Trophoblast cell (in vitro differentiated cells and primary cell): ENCODE measurements around the gene PCSK6.

ENCODE experiments used
- DNase-seq, 2 donors: peaks; one replicate each; pipeline ENCODE4 v3.0.0-alpha.2; 2016
- H2AFZ ChIP-seq: 2 replicates; pipeline ENCODE4 v1.6.1; 2013; ENCODE audit warnings: low read length, moderate library complexity, mild to moderate bottlenecking; ENCODE audit not compliant: insufficient read depth, poor library complexity
- H2AK5ac ChIP-seq: 2 replicates; pipeline ENCODE4 v1.6.1; 2013; ENCODE audit warnings: mild to moderate bottlenecking, low read length
- H2BK120ac ChIP-seq: 2 replicates; pipeline ENCODE4 v1.6.1; 2013; ENCODE audit warnings: low read length, mild to moderate bottlenecking, moderate library complexity; ENCODE audit not compliant: insufficient read depth, poor library complexity
- H2BK12ac ChIP-seq: 2 replicates; pipeline ENCODE4 v1.6.1; 2013; ENCODE audit warnings: mild to moderate bottlenecking, low read length, moderate library complexity
- H2BK5ac ChIP-seq: 2 replicates; pipeline ENCODE4 v1.6.1; 2013; ENCODE audit warnings: low read length, low read depth, moderate library complexity, mild to moderate bottlenecking; ENCODE audit not compliant: poor library complexity
- H3K14ac ChIP-seq: 2 replicates; pipeline ENCODE4 v1.6.1; 2013; ENCODE audit warnings: mild to moderate bottlenecking, low read length
- H3K18ac ChIP-seq: 2 replicates; pipeline ENCODE4 v1.6.1; 2013; ENCODE audit warnings: mild to moderate bottlenecking, low read length
- H3K23ac ChIP-seq: 2 replicates; pipeline ENCODE4 v1.6.1; 2013; ENCODE audit warnings: low read length
- H3K27ac ChIP-seq: 2 replicates; pipeline ENCODE4 v1.5.1; 2013; ENCODE audit warnings: low read depth, mild to moderate bottlenecking, inconsistent platforms, low read length, moderate library complexity
- H3K27me3 ChIP-seq: 2 replicates; pipeline ENCODE4 v1.6.1; 2013; ENCODE audit warnings: inconsistent platforms, mild to moderate bottlenecking, low read length, moderate library complexity; ENCODE audit not compliant: insufficient read depth
- H3K36me3 ChIP-seq, 2 experiments: 1 replicate in 1 of 2; 2 replicates in 1 of 2; pipeline ENCODE4 v1.6.1; 2013; ENCODE audit warnings: low read length in 2 of 2, mild to moderate bottlenecking in 2 of 2, moderate library complexity in 1 of 2; ENCODE audit not compliant: insufficient read depth in 2 of 2, control insufficient read depth in 1 of 2
- H3K4ac ChIP-seq: 2 replicates; pipeline ENCODE4 v1.6.1; 2013; ENCODE audit warnings: low read depth, mild to moderate bottlenecking, low read length, moderate library complexity
- H3K4me1 ChIP-seq, 2 experiments: 1 replicate in 1 of 2; 2 replicates in 1 of 2; pipeline ENCODE4 v1.6.1; 2013; ENCODE audit warnings: low read length in 2 of 2, mild to moderate bottlenecking in 2 of 2, moderate library complexity in 1 of 2; ENCODE audit not compliant: insufficient read depth in 2 of 2, control insufficient read depth in 1 of 2
- H3K4me2 ChIP-seq: 2 replicates; pipeline ENCODE4 v1.6.1; 2013; ENCODE audit warnings: inconsistent platforms, mild to moderate bottlenecking, low read length, moderate library complexity
- H3K4me3 ChIP-seq: 2 replicates; pipeline ENCODE4 v1.5.1; 2013; ENCODE audit warnings: mild to moderate bottlenecking, low read depth, low read length, inconsistent platforms
- H3K79me1 ChIP-seq: one replicate; pipeline ENCODE4 v1.6.1; 2013; ENCODE audit warnings: low read length
- H3K79me2 ChIP-seq: 2 replicates; pipeline ENCODE4 v1.6.1; 2013; ENCODE audit warnings: low read length, mild to moderate bottlenecking; ENCODE audit not compliant: control insufficient read depth, insufficient read depth, poor library complexity
- H3K9ac ChIP-seq: 2 replicates; pipeline ENCODE4 v1.6.1; 2013; ENCODE audit warnings: mild to moderate bottlenecking, low read length
- H3K9me3 ChIP-seq: 2 replicates; pipeline ENCODE4 v1.6.1; 2013; ENCODE audit warnings: low read depth, mild to moderate bottlenecking, control low read depth, inconsistent platforms, low read length; ENCODE audit not compliant: insufficient read depth
- H4K12ac ChIP-seq: 2 replicates; pipeline ENCODE4 v1.6.1; 2013; ENCODE audit warnings: low read depth, mild to moderate bottlenecking, low read length, moderate library complexity
- H4K8ac ChIP-seq: 2 replicates; pipeline ENCODE4 v1.6.1; 2013; ENCODE audit warnings: low read depth, mild to moderate bottlenecking, low read length, moderate library complexity
- H4K91ac ChIP-seq: one replicate; pipeline ENCODE4 v1.6.1; 2013; ENCODE audit warnings: low read depth, mild to moderate bottlenecking, low read length, moderate library complexity
- WGBS: extraction: QIAGEN DNeasy Blood & Tissue Kit; methylation state at CpG from one replicate; pipeline ENCODE4 v1.1.7; 2013; ENCODE audit warnings: missing lambda C conversion rate; ENCODE audit not compliant: insufficient read length, insufficient coverage; ENCODE audit errors: extremely low coverage; 5-methylcytosine and 5-hydroxymethylcytosine counted together

PCSK6 gene

GRCh38 chr15:101454365-101454764 is 35.1 kb downstream of the PCSK6 start:
- Histone ChIP-seq H4K91ac (no peak overlapping the region), H3K18ac (no peak overlapping the region), H2AK5ac (no peak overlapping the region), H3K27ac (no peak overlapping the region), H2BK12ac (no peak overlapping the region), H3K4me1 (peaks cover 2% of the 10 kb centered on the region in 2 experiments), H3K79me1 (no peaks in the 10 kb centered on the region), H2AFZ (no peak overlapping the region), H3K4me3 (no peak overlapping the region), H3K9me3 (no peaks in the 10 kb centered on the region), H2BK120ac (no peak overlapping the region), H2BK5ac (no peak overlapping the region), H3K9ac (no peak overlapping the region), H3K79me2 (no peaks in the 10 kb centered on the region), H3K36me3 (no peaks in the 10 kb centered on the region), H4K12ac (no peak overlapping the region), H3K14ac (no peak overlapping the region), H3K23ac (no peak overlapping the region), H3K4me2 (no peak overlapping the region), H3K27me3 (no peaks in the 10 kb centered on the region), H4K8ac (no peak overlapping the region), H3K4ac (no peak overlapping the region)
- no CpG with 5 or more reads among the region's 8 CpGs for WGBS
- no peak for DNase-seq

GRCh38 chr15:101453123-101454120 is 36.1 kb downstream of the PCSK6 start:
- Histone ChIP-seq H4K12ac (no peak overlapping the region), H4K91ac (no peak overlapping the region), H3K79me2 (no peaks in the 10 kb centered on the region), H2BK120ac (no peak overlapping the region), H3K36me3 (no peaks in the 10 kb centered on the region), H3K79me1 (no peaks in the 10 kb centered on the region), H3K4ac (no peak overlapping the region), H2BK12ac (no peak overlapping the region), H3K14ac (no peak overlapping the region), H4K8ac (no peak overlapping the region), H2AK5ac (no peak overlapping the region), H3K27ac (no peak overlapping the region), H2BK5ac (no peak overlapping the region), H3K23ac (no peak overlapping the region), H3K18ac (no peak overlapping the region), H3K27me3 (no peaks in the 10 kb centered on the region), H3K4me2 (no peak overlapping the region), H3K9ac (no peak overlapping the region), H3K4me3 (no peak overlapping the region), H3K4me1 (peaks cover 2% of the 10 kb centered on the region in 2 experiments), H2AFZ (no peak overlapping the region), H3K9me3 (no peaks in the 10 kb centered on the region)
- no peak for DNase-seq
- WGBS = no CpG with 5 or more reads among the region's 20 CpGs

GRCh38 chr15:101452572-101452971 is 36.9 kb downstream of the PCSK6 start:
- H4K8ac ChIP-seq = no peak overlapping the region
- H3K18ac ChIP-seq = no peak overlapping the region
- H3K23ac ChIP-seq = no peak overlapping the region
- H3K4me1 ChIP-seq = peaks cover 2% of the 10 kb centered on the region in 2 experiments
- no peak overlapping the region for H3K4me2 ChIP-seq
- H3K79me2 ChIP-seq = no peaks in the 10 kb centered on the region
- WGBS = no CpG with 5 or more reads among the region's 11 CpGs
- no peak overlapping the region for H2BK120ac ChIP-seq
- peak in 1 of 2 donors; percentile 31 for DNase-seq
- no peaks in the 10 kb centered on the region for H3K36me3 ChIP-seq
- no peaks in the 10 kb centered on the region for H3K79me1 ChIP-seq
- no peak overlapping the region for H2BK5ac ChIP-seq
- no peaks in the 10 kb centered on the region for H3K27me3 ChIP-seq
- no peak overlapping the region for H2BK12ac ChIP-seq
- H3K14ac ChIP-seq = no peak overlapping the region
- no peaks in the 10 kb centered on the region for H3K9me3 ChIP-seq
- no peak overlapping the region for H2AFZ ChIP-seq
- no peak overlapping the region for H3K4me3 ChIP-seq
- H3K27ac ChIP-seq = no peak overlapping the region
- H4K12ac ChIP-seq = no peak overlapping the region
- no peak overlapping the region for H3K4ac ChIP-seq
- no peak overlapping the region for H4K91ac ChIP-seq
- H3K9ac ChIP-seq = no peak overlapping the region
- H2AK5ac ChIP-seq = no peak overlapping the region

- Histone ChIP-seq H3K36me3 (no peaks in the 10 kb centered on the region), H3K23ac (no peak overlapping the region), H3K27me3 (no peaks in the 10 kb centered on the region), H2AK5ac (no peak overlapping the region), H4K91ac (no peak overlapping the region), H3K4me2 (no peak overlapping the region), H4K8ac (no peak overlapping the region), H3K4ac (no peak overlapping the region), H3K9me3 (no peaks in the 10 kb centered on the region), H4K12ac (no peak overlapping the region), H3K79me1 (no peaks in the 10 kb centered on the region), H3K14ac (no peak overlapping the region), H3K27ac (no peak overlapping the region), H3K4me1 (peaks cover 2% of the 10 kb centered on the region in 2 experiments), H3K4me3 (no peak overlapping the region), H3K79me2 (no peaks in the 10 kb centered on the region), H3K9ac (no peak overlapping the region), H2BK5ac (no peak overlapping the region), H2BK12ac (no peak overlapping the region), H2BK120ac (no peak overlapping the region), H3K18ac (no peak overlapping the region), H2AFZ (no peak overlapping the region)
- no CpG with 5 or more reads among the region's 3 CpGs for WGBS
- DNase-seq = peak in 1 of 2 donors; percentile 75
Measured at GRCh38 chr15:101451846-101452245, 37.7 kb downstream of the PCSK6 start.
